Activated naive CD4-positive, alpha-beta T cell (primary cell): Measurements from ENCODE around the gene NCAN.
"Not testable (repeated sequence)": the region's sequence is repeated elsewhere in the genome, so short reads cannot be mapped to it uniquely, and the experiment has no call there.

Experiments used
- DNase-seq, 4 experiments: peaks; one replicate each; lab custom pipeline; 2025; lab: John Stamatoyannopoulos, UW

The NCAN gene

GRCh38 chr19:19211499-19212420 lies at the start of gene NCAN:
TSS of gene NCAN (plus strand) at chr19:19211958. CDS start at chr19:19216954, 4,996 bp downstream.
- DNase-seq: no peak

- DNase-seq: no peak
Measured at GRCh38 chr19:19162495-19162894, 49.3 kb upstream of the NCAN start.

- no peak for DNase-seq
Measured at GRCh38 chr19:19165396-19165795, 46.4 kb upstream of the NCAN start.

- DNase-seq: no peak
Measured at GRCh38 chr19:19167612-19168011, 44.1 kb upstream of the NCAN start.

- no peak for DNase-seq
Measured at GRCh38 chr19:19169236-19170052, 42.3 kb upstream of the NCAN start.

GRCh38 chr19:19170053-19170872 lies 41.5 kb upstream of the NCAN start, which contains the start of gene MEF2B:
TSS of gene MEF2B (minus strand) at chr19:19170263. CDS start at chr19:19150735, 19,528 bp downstream.
- peak; percentile 22 to 68 (median 50) for DNase-seq

GRCh38 chr19:19170873-19171672 lies 40.7 kb upstream of the NCAN start:
- DNase-seq: no peak

- DNase-seq: no peak
Measured at GRCh38 chr19:19171821-19172532, 39.8 kb upstream of the NCAN start.

- not testable (repeated sequence) for DNase-seq
Measured at GRCh38 chr19:19173243-19173642, 38.5 kb upstream of the NCAN start.

GRCh38 chr19:19176950-19177349 lies 34.8 kb upstream of the NCAN start:
- DNase-seq: no peak

GRCh38 chr19:19179548-19180441 lies 32.0 kb upstream of the NCAN start:
- no peak for DNase-seq

GRCh38 chr19:19181488-19181998 lies 30.2 kb upstream of the NCAN start:
- no peak for DNase-seq

GRCh38 chr19:19185853-19186740 lies 25.7 kb upstream of the NCAN start:
- peak in 3 of 4 experiments; percentile 8 to 40 (median 35) for DNase-seq

- no peak for DNase-seq
Measured at GRCh38 chr19:19186742-19187141, 25.0 kb upstream of the NCAN start.

GRCh38 chr19:19191768-19192077 lies 20.0 kb upstream of the NCAN start:
- no peak for DNase-seq

GRCh38 chr19:19192078-19192882 lies 19.5 kb upstream of the NCAN start, which contains the start of the genes BORCS8 and RFXANK:
TSS of gene BORCS8 (minus strand) at chr19:19192152. CDS start at chr19:19192117, 35 bp downstream.
TSS of gene RFXANK (plus strand) at chr19:19192258. CDS start at chr19:19193947, 1,689 bp downstream.
- peak; percentile 92 to 96 (median 94) for DNase-seq

- no peak for DNase-seq
Measured at GRCh38 chr19:19192910-19193423, 18.8 kb upstream of the NCAN start.
